Activated CD4-positive, alpha-beta T cell treated with anti-CD3 and anti-CD28 coated beads for 24 hours (primary cell): ENCODE results near the gene TTLL5.

Experiments used
- DNase-seq, 2 donors: peaks; one replicate each; pipeline ENCODE4 v3.0.0-alpha.2; 2020; ENCODE audit warnings: low read depth in 2 of 2

TTLL5 gene

DNA sequence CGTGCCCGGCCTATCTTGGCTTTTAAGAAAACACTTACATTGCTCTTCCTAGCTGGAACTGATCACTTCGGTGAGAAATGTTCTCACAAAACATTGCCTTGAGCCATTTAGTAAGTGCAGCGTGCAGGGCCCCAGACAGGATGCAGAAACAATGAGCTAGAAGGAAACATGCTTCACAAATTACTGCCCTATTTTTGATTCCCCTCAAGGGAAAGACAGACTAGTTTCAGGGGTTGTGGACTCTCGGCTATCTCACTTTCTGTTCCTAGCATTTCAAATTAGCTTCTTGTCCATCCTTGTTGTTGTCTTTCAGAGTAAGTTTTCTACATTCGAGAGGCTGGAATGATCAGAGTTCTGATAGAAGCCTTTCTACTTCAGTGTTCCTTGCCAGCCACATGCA lies 299.2 kb downstream of the TTLL5 start:
- no peak for DNase-seq

- no peak for DNase-seq
Measured at GRCh38 chr14:75961662-75962061, 300.6 kb downstream of the TTLL5 start.

DNA sequence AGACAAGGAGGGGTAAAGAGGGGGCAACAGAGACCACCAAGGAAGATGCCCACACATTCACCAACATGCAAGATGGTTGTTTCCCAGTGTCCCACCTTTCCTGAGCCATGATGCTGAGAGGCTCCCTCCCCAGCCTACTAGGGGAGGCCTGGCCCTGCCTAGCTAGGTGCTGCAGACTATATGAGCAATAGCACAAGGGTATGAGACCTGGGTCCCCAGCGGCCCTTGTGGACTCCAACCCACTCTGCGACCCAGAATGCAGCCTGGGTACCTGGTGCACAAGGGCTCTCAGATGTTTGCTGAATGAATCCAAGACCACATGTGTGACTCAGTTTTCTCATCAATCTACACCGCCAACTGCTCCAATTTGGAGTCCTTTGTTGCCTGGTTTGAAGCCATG lies 306.8 kb downstream of the TTLL5 start:
- DNase-seq = no peak

DNA sequence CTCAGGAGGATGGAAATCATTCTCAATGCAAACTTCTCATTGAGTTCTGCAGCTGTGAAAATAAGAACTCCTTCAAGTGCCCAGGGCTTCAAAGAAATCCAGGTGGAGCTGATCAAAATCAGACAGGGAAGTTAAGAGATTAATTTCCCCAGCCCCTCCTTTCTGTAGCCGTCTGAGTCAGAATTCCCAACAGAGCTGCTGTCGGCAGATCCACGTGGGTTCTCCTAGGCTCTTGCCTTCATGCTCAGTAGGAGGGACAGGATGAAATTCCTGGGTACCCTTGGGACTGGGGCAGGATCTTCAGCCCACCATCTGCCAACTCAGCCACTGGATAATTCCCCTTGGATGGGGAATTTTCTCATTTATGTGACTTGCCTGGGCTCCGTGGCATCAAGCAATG lies 307.4 kb downstream of the TTLL5 start:
- no peak for DNase-seq

- DNase-seq = no peak
Measured at GRCh38 chr14:75969126-75969525, 308.1 kb downstream of the TTLL5 start.

- no peak for DNase-seq
Measured at GRCh38 chr14:75969891-75970290, 308.8 kb downstream of the TTLL5 start.

DNA sequence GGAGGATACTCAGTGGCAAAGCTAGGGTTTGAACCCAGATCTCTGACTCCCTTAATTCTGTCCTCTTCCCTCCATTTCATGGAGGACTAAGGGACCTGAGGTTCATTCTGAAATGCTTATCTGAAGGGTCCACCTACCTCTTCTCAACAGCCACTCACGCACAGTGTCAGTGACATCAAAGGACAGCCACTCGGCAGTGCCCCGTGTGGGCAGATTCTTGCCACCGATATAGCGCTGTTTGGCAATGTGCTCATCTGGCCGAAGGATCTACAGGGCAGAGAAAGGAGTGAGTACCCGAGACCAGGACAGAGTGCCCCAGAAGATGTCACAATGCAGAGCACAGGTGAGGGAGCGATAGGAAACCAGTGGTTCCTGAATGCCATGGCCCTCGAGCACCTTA lies 309.9 kb downstream of the TTLL5 start:
- no peak for DNase-seq

DNA sequence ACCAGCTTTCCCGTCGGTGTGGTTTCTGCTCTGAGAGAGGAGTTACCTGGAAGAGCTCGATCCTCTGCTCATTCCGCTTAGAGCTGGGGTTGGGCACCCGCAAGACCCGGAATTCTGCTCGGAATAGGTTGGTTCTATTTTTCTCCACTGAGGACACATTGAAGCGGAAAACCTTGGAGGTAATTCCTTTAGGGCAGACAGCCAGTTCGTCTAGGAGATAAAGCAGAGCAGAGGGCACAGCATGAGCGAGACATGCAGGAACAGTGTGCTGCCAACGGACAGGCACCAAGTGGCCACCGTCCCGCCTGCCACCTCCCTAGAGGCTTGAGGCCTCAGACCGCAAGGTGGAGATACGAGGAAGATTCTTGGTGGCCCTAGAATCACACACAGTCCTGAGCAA lies 310.5 kb downstream of the TTLL5 start:
- no peak for DNase-seq

DNA sequence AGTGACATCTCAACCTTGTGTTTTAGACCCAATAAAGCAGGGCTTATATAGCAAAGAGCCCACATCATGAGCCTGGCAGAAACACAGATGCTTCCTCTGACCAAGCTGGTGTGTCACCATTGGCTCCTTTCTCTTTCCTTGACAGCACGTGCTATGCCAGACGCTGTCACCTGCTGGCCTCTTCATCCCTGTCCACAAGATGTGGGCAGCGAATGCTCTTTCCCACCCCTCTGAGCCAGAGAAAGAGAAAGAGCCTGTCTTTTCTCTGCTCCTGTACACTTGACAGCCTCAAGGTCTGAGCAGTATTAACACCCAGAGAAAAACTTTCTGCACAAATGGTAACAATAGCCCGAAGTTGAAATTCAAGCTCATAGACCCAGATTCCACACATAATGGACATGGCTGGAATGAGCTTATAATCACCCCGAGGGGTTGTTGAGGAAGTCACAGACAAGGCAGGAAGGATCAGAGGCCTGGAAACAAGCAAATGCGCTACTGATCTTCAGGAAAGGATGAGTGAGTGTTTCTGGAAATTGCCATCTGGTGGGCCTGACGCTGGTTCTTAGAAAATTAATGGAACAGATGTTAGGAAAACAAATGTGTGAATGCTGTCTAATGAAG lies 311.9 kb downstream of the TTLL5 start:
- DNase-seq = no peak

DNA sequence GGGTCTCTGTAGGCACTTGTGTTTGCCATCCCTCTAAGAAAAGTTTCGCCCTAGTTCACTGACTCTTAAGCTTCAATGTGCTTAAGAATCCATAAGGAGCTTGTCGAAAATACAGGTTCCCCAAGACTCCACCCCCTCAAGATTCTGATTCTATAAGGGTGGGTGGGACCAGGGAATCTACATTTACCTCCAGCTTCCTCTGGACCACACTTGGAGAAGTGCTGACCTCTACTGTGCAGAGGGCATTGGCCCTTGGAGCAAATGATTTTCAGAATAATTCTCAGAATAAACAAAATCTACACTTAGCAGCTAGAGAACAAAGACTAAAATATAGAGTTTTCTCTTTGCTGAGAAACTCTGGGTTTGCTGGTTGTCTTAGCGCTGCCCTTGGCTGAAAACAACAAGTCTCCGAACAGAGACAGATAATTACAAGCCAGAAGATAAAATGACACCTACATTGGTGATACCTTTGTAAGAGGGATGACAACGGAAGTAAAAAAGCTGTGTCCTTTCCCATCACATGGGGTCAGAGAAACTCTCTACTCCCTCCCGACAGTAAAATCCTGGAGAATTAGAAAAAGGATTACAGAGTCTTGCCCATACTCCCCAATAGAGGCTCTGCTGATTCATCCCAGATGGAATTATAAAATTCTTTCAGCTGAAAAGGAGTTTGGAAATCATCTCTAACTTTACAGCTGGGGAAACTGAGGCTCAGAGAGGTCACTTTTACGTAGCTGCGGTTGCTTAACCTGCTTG lies 316.0 kb downstream of the TTLL5 start:
- no peak for DNase-seq

- no peak for DNase-seq
Measured at GRCh38 chr14:75977582-75977943, 316.5 kb downstream of the TTLL5 start.

DNA sequence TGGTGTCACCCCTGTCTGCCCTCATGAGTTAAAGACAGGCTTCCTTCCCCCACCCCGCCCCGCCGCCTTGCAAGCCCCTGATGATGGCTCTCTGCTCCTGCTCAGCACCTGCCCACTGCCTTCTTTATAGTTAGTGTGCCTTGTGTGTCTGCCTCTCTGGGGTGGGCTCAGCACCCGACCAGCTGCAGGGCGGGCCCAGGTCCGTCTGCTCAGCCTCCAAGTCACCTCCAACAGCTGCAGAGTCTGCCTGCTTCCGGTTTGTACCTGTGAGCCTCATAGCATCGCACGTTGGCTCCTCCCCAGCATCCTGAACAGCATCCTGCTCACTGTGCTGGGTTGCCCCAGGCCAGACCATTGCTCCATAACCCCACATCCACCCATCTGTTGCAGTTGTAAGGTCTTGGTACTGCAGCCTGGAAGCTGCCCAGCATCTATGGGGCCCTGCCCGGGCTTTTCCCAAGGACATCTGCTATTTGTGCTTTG lies 317.2 kb downstream of the TTLL5 start:
- DNase-seq = no peak

DNA sequence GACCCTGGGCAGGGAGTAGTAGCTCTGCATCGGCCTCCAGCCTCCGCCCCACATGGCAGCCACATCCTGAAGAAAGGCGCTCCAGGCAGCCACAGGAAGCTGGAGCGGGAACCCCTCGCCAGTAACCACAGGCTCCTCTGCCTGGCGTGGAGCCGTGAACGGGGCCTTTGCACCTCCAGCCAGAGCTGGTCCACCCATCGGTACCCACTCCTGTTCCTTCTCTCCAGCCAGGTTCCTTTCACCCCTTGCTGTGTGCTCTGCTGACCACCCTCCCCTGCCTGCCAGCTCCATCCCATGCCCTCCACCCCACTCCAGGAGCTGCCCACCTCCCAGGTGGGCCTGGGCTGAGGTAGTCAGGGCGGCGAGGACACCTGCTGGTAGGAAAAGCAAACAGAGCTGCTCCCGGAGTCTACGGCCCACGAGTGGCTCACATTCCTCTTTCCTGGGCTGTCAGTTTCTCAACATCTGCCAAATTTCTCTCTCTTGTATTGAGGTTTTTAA lies 318.1 kb downstream of the TTLL5 start:
- DNase-seq = no peak

DNA sequence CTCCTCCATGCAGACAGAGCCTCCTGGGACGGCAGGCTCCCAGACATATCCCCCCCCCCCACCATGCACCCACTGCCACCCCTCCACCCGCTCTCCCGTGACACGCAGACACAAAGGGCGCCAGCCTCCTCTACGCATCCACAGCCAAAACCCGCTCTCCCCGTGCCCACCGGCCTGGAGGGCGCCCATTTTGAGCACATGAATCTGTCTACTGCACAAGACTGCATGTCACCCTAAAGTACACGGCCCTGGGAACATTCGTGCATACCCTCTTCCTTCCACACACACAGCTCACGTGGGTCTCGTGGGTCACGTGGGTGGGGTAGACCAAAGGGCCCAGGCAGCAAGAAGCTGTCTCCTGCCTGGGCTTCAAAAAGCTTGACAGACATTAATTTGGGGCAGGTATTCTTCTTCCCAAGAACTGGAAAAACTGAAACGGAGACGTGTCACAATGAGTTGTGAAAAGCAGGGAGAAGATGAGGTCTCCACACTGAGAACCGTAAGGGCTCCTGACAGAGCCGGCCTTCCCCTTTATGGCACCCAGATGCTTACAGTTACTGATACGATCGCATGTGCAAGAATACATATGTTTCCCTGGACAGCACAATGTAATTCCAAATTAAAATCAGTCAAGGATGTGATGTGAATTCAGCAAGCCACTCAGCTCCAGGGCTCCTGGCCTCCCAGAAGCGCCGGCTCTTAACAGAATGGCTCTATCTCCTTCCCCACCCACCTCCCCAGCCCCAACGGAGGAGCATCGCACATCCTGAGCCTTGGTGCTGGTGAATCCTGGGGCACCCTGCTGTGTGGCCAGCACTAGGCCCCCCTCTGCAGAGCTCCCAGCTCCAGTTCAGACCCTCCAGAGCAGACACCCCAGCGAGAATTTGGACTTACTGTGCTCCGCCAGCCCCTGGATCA lies 318.9 kb downstream of the TTLL5 start:
- no peak for DNase-seq

DNA sequence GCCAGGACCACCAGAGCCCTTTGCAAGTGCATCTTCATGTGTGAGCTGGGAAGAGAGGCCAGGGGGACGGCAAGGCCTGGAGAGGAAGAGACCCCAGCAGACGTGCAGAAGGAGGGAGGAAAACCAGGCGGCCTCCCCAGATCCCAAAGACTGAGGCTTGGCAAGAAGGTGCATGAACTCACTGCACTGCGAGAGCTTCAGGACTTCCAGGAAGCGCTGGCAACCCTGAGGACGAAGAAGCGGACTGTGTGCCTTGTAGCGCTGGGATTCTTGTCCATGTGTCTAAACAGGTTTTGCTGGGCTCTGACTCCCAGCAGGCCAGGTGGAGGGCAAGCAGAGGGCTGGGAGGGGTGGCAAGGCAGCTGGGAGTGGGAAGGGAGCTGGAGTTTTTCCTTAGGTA lies 319.8 kb downstream of the TTLL5 start:
- DNase-seq = no peak

DNA sequence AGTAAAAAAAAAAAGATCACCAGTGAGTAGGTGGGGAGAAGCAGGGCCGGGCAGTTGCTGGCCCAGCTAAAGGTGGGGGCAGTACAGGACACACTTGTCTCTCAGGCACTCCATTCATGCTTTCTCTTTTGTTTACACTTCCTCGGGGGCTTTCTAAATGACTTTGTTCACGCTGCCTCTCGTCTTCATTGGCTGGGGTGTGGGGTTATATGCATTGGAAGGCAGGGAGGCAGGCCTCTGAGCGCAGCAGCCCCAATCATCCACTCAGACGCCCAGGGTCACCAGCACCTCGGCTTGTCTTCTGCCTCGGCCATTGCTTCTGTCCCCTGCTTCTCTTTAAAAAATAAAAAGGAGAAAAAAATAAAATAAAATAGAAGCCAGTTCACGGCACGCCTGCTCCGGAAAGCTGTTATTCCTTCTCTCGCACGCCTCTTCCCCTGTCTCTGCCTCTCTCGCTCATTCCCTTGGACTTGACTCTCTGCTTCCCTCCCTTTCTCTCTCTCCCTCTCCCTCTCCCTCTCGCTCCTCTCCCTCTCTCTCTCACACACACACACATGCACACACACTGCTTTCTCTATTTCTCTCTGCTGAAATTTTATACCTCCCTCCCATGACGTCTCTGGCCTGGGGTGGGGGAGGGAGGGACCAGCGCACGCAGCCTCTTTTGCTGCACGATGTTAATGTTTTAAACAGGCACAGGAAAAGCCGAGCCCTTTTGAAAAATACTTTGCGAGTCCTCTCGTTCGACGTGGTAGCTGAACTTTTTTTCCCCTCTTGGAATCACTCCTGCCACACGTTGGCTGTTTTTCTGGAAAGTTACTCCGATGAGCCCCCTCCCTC lies 320.6 kb downstream of the TTLL5 start, which contains the start of gene TGFB3:
TSS of gene TGFB3 (minus strand) at position 570 of the 840 bp plus-strand sequence. CDS start 1,102 bp downstream, outside the sequence.
- peak; percentile 13 to 18 for DNase-seq

GRCh38 chr14:75982266-75983018 lies 321.4 kb downstream of the TTLL5 start:
- peak; percentile 58 to 67 for DNase-seq

- DNase-seq = no peak
Measured at GRCh38 chr14:75983019-75983358, 321.9 kb downstream of the TTLL5 start.

- no peak for DNase-seq
Measured at GRCh38 chr14:75984674-75985073, 323.6 kb downstream of the TTLL5 start.

- peak; percentile 82 to 88 for DNase-seq
Measured at GRCh38 chr14:75985618-75986438, 324.8 kb downstream of the TTLL5 start, which contains the start of gene IFT43. IFT43 (plus strand) TSS chr14:75985763; CDS start chr14:75985787, 24 bp downstream.
